HS-5 (cell line): Measurements from ENCODE around the gene DPH3.
A peak's percentile ranks its signal among the peaks of the same experiment; 100 is the strongest.
"Not testable (repeated sequence)": the region's sequence is repeated elsewhere in the genome, so short reads cannot be mapped to it uniquely, and the experiment has no call there.

Experiments
- DNase-seq: peaks from one replicate; pipeline ENCODE4 v3.0.0-alpha.2; 2012; ENCODE audit warnings: low read depth

The DPH3 gene

DNA sequence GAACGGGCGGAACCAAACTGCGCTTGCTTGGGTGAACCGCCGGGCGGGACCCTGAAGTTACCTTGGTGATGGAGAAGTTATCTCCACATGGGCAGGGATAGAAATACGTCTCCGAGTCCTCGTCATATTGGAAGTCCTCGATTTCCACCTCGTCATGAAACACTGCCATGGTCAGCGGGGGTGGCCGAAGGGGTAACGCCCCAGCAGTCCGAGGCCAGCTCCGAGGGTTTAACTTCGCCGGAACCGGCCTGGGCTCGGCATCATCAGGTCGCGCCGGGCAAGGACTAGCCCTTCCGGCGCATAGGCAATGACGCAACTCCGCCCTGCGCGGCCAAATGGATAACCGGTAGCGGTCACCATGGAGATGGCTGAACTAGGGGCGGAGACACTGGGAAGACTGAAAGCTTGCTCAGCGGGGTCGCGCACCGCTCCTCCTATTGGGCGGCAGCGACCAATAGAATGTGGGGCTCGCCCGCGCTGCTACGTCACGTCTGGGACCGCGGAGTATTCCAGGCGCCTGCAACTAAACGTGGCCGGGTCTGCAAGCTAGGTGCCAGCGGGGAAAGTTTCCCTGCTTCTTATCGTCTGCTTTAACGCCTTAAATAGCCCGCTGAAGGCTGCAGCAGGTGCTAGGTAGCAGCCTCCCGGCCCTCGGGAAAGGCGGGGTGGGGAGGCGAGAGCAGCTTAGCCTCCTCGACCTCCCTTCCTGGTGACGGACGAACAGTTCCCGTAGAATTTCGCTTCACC, at the start of gene DPH3, which contains the start of gene OXNAD1:
Gene DPH3, minus strand, starts transcription at position 236 of the 747 bp plus-strand sequence. Its CDS starts 67 bp downstream, at position 169.
Gene OXNAD1, plus strand, starts transcription at position 505 of the 747 bp plus-strand sequence. CDS start 5,741 bp downstream, outside the sequence.
- DNase-seq: peak; percentile 97

DNA sequence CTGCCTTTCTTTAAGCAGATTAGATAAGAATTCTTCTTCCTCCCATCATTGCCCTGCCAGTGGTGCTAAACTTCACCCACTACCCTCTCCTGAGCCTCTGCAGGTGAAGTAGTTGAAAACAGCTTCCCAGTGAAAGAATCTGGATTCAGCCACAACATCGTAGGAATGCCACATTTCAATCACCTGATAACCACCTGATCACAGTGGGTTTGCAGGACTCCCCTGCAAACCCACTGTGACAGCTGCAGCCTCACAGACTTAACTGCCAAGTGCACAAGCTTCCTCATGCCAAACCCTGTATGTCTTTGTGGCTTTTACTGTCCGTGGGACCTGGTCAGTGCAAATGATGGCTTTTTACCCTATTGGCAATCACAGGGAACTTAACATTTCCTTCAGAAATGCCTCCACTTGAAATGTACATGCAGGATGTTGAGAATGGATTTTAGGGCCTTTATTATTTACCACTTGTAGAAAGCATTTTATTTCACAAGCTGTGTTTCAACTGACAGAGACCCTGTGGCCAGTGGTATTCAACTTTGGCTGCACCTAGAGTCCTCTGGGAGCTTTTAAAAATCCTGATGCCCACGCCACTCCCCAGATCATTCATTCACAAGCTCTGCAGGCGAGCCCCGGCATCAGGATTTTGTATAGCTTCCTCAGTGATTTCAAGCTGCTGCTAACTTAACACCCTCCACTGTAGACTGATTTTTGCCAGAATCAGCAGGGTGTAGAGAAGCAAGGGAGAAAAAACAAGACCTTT, 49.3 kb upstream of the DPH3 start:
- DNase-seq: no peak

DNA sequence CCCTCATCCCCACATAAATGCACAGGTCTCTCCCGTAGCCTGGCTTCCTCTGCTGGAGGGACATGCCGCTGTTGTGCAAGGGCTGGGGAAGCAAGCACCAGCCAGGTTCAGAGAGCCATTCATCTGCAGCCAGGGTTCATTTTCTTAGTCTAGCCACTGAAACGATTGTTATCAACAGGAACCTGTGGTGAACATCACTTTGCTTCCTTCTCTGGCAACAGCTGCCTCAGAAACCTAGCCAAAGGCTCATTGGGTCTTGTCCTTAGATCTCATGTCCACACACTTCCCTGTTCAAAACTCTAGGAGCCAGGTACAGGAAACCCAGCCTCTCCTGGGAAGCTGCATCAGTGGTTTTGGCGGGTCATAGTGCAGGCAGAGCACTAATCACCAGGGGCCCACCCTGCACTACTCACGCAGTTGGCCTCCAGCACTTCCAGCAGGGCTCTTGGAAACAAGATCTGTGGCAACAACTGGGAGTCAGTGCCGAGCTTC, 47.3 kb upstream of the DPH3 start:
- no peak for DNase-seq

DNA sequence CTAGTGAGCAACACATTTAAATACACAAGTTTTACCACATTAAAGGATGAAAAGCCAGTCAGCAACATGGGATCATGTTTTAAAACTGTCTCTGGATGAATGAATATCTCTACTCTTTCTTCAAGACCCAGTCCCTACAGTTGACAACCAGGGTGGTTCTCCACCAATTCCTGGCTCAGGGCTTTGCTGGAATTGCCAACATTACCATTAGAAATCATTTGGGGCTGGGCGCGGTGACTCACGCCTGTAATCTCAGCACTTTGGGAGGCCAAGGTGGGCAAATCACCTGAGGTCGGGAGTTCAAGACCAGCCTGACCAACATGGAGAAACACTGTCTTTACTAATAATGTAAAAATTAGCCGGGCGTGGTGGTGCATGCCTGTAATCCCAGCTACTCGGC, 45.7 kb upstream of the DPH3 start:
- DNase-seq: not testable (repeated sequence)

DNA sequence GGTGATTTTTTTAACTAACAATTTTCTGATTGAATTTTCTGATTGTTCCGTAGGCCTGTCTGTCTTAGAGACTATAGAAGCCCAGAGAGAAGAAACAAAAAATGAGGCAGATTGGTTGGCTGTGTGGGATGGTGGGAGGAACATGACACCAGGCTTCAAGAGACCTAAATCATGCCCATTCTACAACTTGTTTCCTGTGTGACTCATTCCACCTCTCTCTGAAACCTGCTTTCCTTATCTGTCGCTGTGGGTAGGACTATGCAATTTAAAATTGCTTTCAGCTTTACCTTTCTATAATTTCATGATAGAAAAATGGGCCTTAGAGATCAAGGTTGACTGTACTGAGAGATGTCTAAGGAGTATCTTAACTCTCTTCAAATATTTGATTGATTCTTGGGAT, 44.8 kb upstream of the DPH3 start:
- DNase-seq: no peak

DNA sequence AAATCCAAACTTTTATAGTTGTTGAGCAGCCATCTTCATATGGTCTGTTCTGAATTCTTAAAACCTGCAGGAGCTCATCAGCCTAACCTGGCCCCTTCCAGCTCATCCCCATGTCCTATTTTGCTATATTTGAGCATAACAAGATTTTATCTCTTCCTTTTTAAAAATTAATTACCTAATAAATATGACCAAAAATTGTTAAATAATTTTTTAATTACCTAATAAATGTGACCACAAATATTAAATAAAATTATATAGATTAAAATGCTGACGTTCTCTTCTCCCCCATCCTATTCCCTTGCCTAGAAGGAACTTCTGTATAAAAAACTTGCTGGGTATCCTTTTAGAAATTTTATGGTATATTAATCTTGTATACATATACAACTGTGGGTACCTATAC, 44.0 kb upstream of the DPH3 start:
- no peak for DNase-seq

DNA sequence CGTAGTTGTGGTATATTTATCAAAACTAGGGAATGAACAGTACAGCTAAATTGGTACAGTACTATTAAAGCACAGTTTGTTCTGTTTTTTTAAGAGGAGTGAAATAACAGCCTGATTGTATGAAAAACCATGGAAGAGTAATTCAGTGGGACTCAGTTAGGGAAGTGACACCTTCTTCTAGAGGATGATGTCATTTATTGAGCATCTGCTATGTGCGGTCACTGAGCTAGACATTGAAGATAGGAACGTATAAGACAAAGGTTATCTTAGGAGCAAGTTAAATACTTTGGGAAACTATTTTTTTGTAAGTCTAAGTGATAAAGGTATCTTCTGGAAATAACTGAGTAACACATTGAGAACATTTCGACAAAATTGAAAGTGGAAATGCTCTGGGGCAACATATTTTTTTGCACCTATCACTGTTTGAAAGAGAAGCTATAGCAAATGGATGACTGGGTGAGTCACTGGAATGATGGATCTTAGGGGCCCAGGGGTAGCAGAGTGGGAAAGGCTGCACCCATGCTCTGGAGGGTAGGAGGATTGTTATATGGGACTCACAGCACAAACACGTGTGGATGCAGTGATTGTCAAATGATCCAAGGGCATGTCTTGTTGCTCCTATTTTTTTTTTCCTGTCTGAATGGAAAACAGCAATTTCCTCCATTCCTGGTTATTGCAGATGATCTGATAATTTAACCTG, 43.2 kb upstream of the DPH3 start:
- DNase-seq: no peak

DNA sequence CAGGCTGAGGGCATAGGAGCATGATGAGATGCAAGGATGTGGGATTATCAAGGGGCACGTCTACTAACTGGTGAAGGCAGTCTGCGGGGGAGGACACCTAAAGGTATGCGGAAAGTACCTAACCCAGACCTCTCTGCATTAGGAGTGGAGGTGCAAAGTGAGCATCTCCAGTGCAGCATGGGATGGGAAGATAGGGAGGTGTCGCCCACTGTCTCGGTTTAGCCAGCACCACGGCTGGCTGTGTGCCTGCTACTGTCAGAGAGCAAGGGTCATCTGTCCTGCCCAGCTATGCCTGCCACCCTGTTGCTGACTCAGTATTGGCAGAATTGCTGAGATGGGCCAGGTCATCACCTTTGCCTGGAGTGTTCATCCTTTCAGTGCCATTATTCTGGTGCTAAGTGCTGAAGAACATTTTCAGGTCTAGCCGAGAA, 40.4 kb upstream of the DPH3 start:
- DNase-seq: no peak

DNA sequence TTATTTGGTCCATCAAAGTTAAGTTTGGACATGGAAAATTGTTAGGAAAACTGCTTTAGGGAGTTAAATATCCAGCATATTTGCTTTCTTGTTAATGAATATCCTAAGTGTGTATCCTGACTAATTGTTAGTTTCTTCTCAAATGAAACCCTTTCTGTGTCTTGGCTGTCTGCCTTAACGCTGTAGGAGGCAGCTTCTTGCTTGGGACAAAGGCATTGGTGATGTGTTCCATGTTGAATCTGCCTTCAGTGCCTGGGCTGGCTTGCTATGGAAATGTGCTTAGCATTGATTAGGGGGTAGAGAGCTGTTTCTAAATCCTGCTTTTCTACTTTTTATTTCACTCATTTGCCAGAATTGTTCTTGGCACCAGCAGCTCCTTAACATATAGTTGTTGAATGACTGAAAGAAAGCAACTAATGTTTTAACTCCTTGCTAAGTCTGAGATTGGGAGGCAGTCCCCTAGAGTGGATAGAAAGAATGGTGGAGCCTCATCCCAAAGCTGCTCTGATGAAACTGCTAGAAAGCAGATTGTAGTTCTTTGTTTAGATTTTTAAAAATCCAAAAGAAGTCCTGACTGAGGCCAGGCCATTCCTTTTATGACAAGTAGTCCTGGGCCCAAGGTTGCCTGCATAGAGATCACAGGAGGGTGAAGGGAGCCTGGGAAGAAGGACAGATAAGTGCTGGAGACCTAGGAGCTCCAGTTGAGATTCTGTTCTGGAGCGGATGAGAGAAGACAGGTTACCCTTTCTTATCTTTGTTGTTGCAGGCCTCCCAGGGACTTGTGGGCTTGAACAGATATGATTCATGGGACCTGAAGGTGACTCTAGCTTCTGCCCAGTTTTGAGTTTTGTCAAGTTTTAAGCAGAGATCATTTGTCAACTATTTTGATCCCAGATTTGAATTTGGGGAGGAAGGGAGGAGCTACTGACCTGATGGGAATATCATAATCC, 39.6 kb upstream of the DPH3 start:
- DNase-seq: no peak

DNA sequence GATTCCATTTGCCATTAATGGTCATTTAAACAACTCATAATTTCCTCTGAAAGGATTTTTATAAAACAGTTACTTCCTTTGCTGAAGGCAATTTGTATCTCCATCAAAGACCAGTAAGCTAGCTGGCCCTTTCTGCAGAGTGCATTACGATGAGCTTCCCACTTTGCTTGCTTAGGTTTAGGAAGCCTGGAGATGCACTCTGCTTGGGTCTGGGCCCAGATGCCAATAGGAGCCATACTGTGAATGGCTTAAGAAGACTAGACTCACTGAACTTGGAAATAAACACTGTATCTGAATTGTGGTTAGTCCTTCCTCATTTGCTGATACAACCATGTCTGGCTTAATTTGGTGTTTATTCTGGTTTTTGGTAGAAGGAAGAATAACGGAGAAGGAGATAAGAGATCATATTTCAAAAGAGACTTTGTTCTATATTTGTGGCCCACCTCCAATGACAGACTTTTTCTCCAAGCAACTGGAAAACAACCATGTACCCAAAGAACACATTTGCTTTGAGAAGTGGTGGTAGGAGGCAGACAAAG, 38.4 kb upstream of the DPH3 start:
- DNase-seq: no peak

DNA sequence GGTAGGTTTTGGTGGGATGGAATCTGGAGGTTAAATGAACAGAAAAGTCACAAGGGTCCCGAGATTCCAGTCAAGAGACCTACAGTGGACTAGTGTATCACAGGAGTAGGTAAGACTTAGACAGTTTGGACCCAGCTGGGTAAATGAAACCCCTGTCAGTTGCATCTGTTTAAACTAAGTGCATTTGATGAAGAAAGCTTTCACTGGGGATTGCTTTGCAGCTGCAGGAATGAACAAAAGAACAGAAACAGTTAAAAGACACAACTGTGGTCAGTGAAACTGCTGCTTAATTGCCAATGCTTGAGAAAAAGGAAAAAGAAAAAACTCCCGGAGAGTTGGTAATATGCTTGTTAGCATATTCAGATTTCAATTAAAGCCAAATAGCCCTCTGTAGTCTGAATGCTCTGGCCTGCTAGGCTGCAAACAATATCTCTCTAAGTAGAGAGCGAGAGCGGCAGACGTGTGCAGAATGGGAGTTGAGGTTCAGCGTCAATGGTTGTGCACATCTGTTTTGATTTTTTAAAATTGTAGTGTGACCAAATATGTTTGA, 37.4 kb upstream of the DPH3 start:
- DNase-seq: no peak

DNA sequence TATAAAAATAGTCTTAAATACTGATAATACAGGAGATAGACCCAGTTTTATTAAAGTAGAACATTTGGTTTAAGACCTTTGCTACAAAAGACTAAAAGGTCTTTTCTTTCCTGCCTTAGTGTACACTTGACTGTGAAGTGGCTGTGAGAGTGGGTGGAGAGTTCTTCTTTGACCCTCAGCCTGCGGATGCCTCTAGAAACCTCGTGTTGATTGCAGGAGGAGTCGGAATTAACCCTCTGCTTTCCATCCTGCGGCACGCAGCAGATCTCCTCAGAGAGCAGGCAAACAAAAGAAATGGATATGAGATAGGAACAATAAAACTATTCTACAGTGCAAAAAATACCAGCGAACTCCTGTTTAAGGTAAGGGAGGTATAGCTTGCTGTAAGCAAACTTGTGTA, 36.8 kb upstream of the DPH3 start:
- no peak for DNase-seq

DNA sequence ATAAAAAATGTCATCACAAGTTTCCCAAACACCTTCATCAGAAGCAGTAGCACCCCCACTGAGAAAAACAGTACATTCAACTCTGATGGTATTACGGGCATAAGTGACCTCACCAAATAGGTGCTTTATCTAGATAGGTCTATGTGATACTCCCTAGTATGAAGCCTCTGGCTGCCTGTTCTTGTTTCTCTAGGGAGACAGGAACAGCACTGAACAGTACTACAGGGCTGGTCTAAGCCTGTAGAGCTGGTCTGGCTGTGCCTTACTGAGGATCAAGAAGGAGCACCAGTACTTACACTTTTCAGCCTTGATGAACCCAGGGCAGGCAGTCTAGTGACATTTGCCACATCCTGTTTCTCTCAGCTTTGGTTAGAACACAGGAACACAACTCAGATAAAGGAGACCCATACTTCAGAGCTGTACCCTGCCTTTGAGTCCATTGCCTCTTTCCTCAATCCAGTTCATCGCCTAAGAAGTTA, 36.2 kb upstream of the DPH3 start:
- no peak for DNase-seq

DNA sequence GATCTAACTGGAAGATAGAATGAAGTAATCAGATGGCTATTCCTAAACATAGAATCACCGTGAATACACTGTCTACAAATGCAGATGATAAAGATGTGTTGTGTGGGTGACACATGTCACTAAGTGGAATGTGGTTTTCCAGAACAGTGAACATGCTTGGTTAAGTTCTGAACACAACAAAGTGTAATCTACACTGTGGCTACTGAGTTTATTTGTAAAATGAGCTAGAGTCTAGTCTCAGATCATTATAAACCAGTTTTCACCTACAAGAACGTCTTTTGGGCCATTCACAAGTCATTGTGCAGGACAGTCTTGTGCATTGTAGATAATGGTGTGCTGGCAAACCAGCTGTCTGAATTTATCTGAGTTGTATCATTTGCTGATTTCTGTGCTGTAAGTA, 35.6 kb upstream of the DPH3 start:
- no peak for DNase-seq

DNA sequence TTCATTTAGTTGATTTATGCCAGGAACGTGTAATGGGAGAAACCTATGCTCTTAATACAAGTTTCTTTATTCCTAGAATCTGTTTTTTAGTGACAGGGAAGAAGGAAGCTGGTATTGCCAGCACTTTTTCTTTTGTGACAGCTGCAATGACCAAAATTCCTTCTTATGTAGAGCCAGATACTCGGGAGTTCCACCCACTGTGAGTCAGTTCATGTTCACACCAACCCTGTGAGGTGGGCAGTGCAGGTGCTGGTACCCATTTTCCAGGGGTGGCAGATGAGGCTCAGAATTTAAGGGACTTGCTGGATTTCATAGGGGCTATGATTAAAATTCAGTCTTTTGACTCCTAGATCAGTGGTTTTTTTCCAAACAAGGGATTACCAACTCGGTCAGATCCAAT, 35.0 kb upstream of the DPH3 start:
- no peak for DNase-seq

DNA sequence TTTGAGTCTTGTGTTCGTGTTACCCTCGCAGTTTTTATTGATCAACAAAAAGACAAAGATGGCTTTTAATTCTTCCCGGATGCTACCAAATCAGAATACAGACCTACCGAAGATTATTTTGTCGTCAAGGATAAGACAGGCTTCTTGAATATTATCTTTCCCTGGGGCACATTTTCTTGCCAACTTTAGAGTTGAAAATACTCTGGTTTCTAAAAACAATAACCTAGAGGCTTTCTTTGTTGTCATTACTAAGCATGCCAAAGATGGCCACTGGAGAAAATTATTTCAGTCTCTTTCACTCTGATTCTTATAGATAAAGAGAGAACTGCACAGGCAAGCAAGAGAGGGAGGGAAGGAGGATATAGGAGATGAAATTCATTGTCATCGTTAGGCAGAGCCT, 34.1 kb upstream of the DPH3 start:
- DNase-seq: no peak

DNA sequence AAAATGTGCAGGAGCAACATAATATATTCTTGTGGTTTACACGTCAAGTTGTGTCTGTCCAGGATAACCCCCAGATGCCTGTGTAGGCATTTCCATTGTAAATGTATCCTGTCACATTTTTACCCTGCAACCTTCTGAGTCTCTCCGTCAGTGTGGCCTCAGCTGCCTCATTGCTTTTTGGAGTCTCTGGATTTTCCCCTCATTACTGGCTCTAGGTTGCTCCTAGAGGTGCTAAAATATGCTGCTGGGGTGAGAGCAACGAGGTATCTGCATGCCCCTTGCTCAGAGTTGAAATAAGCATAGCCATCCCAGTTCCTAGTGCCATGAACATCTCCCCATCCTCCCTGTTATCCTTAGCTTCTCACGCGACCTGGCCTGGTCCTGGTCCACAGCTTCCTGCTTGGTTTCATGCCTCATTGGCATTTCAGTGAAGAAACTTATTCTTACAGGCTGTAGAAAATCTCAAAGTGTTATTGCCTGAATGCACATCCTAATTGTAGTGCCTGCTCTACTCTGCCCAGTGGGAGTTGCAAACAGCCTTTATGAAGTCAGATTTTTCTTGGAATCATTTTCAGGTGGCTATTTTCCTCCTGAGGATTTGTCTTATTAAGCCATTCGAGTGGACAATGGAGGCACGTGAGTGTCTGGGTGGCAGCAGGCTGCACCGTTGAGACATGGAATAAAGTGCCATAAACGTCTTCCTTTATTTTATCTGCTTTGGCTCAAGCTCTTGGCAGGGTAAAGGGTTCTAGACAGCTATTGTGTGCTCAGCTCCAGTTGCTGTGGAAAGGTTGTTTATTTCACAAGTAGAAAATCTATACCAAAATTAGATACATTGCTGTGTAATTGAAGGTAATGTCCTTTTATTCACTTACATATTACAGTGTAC, 33.5 kb upstream of the DPH3 start:
- no peak for DNase-seq

DNA sequence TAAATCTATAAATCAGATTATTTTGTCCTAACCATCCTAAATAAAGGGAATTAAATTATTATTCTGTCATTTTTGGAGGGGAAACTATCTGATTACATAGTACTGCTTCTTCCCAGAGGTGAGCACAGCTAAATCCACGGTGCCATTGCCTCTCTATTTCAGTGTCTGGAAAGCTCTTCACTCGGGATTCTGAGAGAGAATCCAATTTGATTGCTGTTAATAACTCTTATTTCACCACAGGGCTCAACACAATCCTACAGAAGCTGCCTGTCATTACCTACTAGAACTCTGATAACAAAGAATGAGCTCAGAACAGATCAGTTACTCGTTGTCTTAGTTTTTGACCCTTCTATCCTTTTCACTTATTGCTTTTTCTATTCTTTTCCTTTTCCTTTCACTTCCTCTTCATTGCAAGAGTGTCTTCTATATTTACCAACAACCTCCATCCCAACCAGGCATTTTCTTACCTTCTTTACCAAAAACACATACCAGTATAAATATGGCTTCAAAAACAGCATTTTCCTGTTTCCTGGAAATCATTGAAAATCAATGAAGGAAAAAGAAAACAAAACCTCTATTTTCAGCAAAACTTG, 30.7 kb upstream of the DPH3 start:
- DNase-seq: no peak

DNA sequence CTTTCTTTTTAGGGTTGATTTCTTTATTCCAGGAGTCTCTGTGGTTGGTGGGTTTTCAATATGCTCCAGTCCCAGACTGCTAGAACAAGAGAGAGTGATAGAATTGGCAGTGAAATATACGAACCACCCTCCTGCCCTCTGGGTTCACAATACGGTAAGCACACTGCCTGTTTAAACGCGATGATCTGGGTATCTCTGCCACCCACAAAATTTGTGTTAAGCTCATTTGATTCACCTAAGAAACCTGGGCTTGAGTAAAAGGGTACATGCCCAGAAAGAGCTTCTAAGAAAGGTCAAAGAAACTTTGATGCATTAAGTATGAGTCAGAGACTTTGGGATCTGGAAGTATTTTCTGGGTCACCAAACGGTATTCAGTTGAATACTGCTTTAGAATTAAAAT, 30.1 kb upstream of the DPH3 start:
- no peak for DNase-seq
